ENCODE data around the gene SHISAL1. TPM values are rescaled to one million over a fixed set of nuclear protein-coding genes. Genes with fewer than 3 reads are reported as not detected.

Gene SHISAL1
- total RNA-seq, 1 experiment from 2014 or later: 49.6 TPM

- DNase-seq: no peak
- H3K9me3 ChIP-seq: no peaks in the 10 kb centered on the region
- no peaks in the 10 kb centered on the region for H3K27me3 ChIP-seq
- H3K4me3 ChIP-seq: no peak overlapping the region
- H3K36me3 ChIP-seq: no peaks in the 10 kb centered on the region
These were observed 116.5 kb downstream of the SHISAL1 start for GRCh38 chr22:44196241-44196640.

GRCh38 chr22:44195189-44195871 is 117.4 kb downstream of the SHISAL1 start:
- no peak for DNase-seq

GRCh38 chr22:44194569-44194968 is 118.2 kb downstream of the SHISAL1 start:
- Histone ChIP-seq H3K36me3 (no peaks in the 10 kb centered on the region), H3K4me3 (no peak overlapping the region)

More at GRCh38 chr22:44195189-44195871, 117.4 kb downstream of the SHISAL1 start:
- Histone ChIP-seq H3K9me3 (no peaks in the 10 kb centered on the region), H3K4me3 (no peak overlapping the region), H3K36me3 (no peaks in the 10 kb centered on the region), H3K27me3 (no peaks in the 10 kb centered on the region)

More at GRCh38 chr22:44194569-44194968, 118.2 kb downstream of the SHISAL1 start:
- DNase-seq: no peak
- H3K27me3 ChIP-seq: no peaks in the 10 kb centered on the region
- H3K9me3 ChIP-seq: no peaks in the 10 kb centered on the region

Other genes starting within 250 kb of the SHISAL1 start
- gene PARVG, start 132.0 kb downstream of the SHISAL1 start, total RNA-seq (2014; rRNA removed; shearing (Covaris generic); ENCODE audit: low replicate concordance): not detected in 2 replicates
- gene RTL6, start 185.3 kb upstream of the SHISAL1 start, total RNA-seq (2014; rRNA removed; shearing (Covaris generic); ENCODE audit: low replicate concordance): 13.4 and 24.2 TPM in 2 replicates